H1 (cell line): ENCODE results near the gene ATAD3A. TPM values are rescaled to one million over a fixed set of nuclear protein-coding genes. Genes with fewer than 3 reads are reported as not detected.

Experiments
- CTCF ChIA-PET: fragments of 300-600 bp; sonication (Branson Sonifier 250); formaldehyde crosslinking; loops from one replicate; lab custom pipeline; 2021; ENCODE audit not compliant: partially characterized antibody; lab: Charles Lee
- POLR2A ChIA-PET: fragments of 300-600 bp; sonication (Branson Sonifier 250); formaldehyde crosslinking; loops from one replicate; lab custom pipeline; 2021; ENCODE audit warnings: inconsistent platforms; ENCODE audit not compliant: partially characterized antibody; lab: Charles Lee
- DNase-seq, 2 experiments: peaks; one replicate each; pipeline versions ENCODE4 v3.0.0 to v3.0.0-alpha.2; 2010 to 2022; ENCODE audit warnings: low spot score in 2 of 2, low read depth in 1 of 2, mixed read lengths in 1 of 2
- FAIRE-seq: peaks from 2 replicates; lab custom pipeline; 2011; peaks lifted over from hg19 to GRCh38; lab: Jason Lieb, UNC
- H2AFZ ChIP-seq: 2 replicates; pipeline ENCODE4 v1.8.1; 2012; ENCODE audit warnings: low read length, inconsistent platforms
- H2AK5ac ChIP-seq: 2 replicates; pipeline ENCODE4 v1.6.1; 2013; ENCODE audit warnings: low read depth, low read length
- H2BK120ac ChIP-seq: replicated peaks from 2 replicates; pipeline ENCODE3; 2013; ENCODE audit warnings: low read depth, low read length, inconsistent platforms
- H2BK12ac ChIP-seq: 2 replicates; pipeline ENCODE4 v1.6.1; 2013; ENCODE audit warnings: low read depth, low read length
- H2BK15ac ChIP-seq: 2 replicates; pipeline ENCODE4 v1.6.1; 2013; ENCODE audit warnings: low read length
- H2BK20ac ChIP-seq: 2 replicates; pipeline ENCODE4 v1.6.1; 2013; ENCODE audit warnings: low read length
- H2BK5ac ChIP-seq: 2 replicates; pipeline ENCODE4 v1.6.1; 2013; ENCODE audit warnings: low read depth, low read length
- H3K14ac ChIP-seq: 2 replicates; pipeline ENCODE4 v1.6.1; 2013; ENCODE audit warnings: inconsistent platforms; ENCODE audit not compliant: insufficient read length
- H3K18ac ChIP-seq: 2 replicates; pipeline ENCODE4 v1.6.1; 2013; ENCODE audit warnings: low read length; ENCODE audit errors: extremely low read depth
- H3K23ac ChIP-seq: 2 replicates; pipeline ENCODE4 v1.6.1; 2013; ENCODE audit warnings: inconsistent platforms; ENCODE audit not compliant: insufficient read length
- H3K23me2 ChIP-seq: 2 replicates; pipeline ENCODE4 v1.6.1; 2013; ENCODE audit warnings: low read depth, low read length
- H3K27ac ChIP-seq: 2 replicates; pipeline ENCODE4 v1.6.1; 2011; ENCODE audit warnings: low read depth, low read length, inconsistent platforms
- H3K27me3 ChIP-seq, 4 experiments: replicated peaks in 1 of 4; 1 replicate in 1 of 4; 2 replicates in 3 of 4; pipeline versions ENCODE4 v1.6.1 to v1.8.1; 2011 to 2013; ENCODE audit warnings: low read length in 3 of 4, mild to moderate bottlenecking in 3 of 4, inconsistent platforms in 2 of 4, mixed read lengths in 2 of 4, moderate library complexity in 1 of 4; ENCODE audit not compliant: control insufficient read depth in 3 of 4, insufficient read depth in 3 of 4; ENCODE audit errors: extremely low read depth in 1 of 4
- H3K36me3 ChIP-seq, 4 experiments: 2 replicates each; pipeline versions ENCODE4 v1.6.1 to v1.8.1; 2011 to 2013; ENCODE audit warnings: mild to moderate bottlenecking in 4 of 4, low read length in 3 of 4, moderate library complexity in 2 of 4, control low read depth in 1 of 4, inconsistent platforms in 1 of 4; ENCODE audit not compliant: insufficient read depth in 4 of 4, control insufficient read depth in 2 of 4
- H3K4ac ChIP-seq: replicated peaks from 2 replicates; pipeline ENCODE3; 2013; ENCODE audit warnings: low read length, low read depth, mixed read lengths, inconsistent platforms; ENCODE audit not compliant: insufficient read length
- H3K4me1 ChIP-seq, 4 experiments: replicated peaks in 1 of 4; 1 replicate in 1 of 4; 2 replicates in 3 of 4; pipeline versions ENCODE4 v1.6.1 to v1.8.1; 2011 to 2013; ENCODE audit warnings: low read length in 3 of 4, inconsistent platforms in 2 of 4, mixed read lengths in 1 of 4; ENCODE audit not compliant: insufficient read depth in 4 of 4, control insufficient read depth in 3 of 4
- H3K4me2 ChIP-seq, 2 experiments: 2 replicates each; pipeline versions ENCODE4 v1.6.1 to v1.8.1; 2011 to 2013; ENCODE audit warnings: low read depth in 2 of 2, low read length in 2 of 2, control low read depth in 1 of 2, inconsistent platforms in 1 of 2, mild to moderate bottlenecking in 1 of 2; ENCODE audit not compliant: insufficient read depth in 1 of 2
- H3K4me3 ChIP-seq, 4 experiments: fragments of 200-600, 300-600 bp in 1 of 4; sonication (generic), shearing (Covaris generic), sonication (Bioruptor Twin) in 1 of 4; 2 replicates each; pipeline versions ENCODE4 v1.5.1 to v1.8.1; 2011 to 2016; ENCODE audit warnings: low read length in 4 of 4, low read depth in 3 of 4, control low read depth in 2 of 4, inconsistent platforms in 2 of 4, mild to moderate bottlenecking in 2 of 4, mixed read lengths in 1 of 4, moderate library complexity in 1 of 4; ENCODE audit not compliant: insufficient read depth in 2 of 4; ENCODE audit errors: extremely low read depth in 1 of 4
- H3K56ac ChIP-seq: replicated peaks from 2 replicates; pipeline ENCODE3; 2013; ENCODE audit warnings: low read depth, mild to moderate bottlenecking, mixed read lengths, low read length, inconsistent platforms; ENCODE audit not compliant: insufficient read length
- H3K79me1 ChIP-seq: 2 replicates; pipeline ENCODE4 v1.6.1; 2013; ENCODE audit warnings: low read depth, low read length, control low read depth
- H3K79me2 ChIP-seq, 2 experiments: 2 replicates each; pipeline versions ENCODE4 v1.6.1 to v1.8.1; 2012 to 2013; ENCODE audit warnings: low read length in 2 of 2, mild to moderate bottlenecking in 2 of 2, inconsistent platforms in 1 of 2; ENCODE audit not compliant: insufficient read depth in 2 of 2, control insufficient read depth in 1 of 2
- H3K9ac ChIP-seq, 4 experiments: replicated peaks in 1 of 4; 1 replicate in 1 of 4; 2 replicates in 3 of 4; pipeline versions ENCODE4 v1.6.1 to v1.8.1; 2011 to 2013; ENCODE audit warnings: low read depth in 3 of 4, low read length in 3 of 4, control low read depth in 2 of 4, mild to moderate bottlenecking in 2 of 4, moderate library complexity in 2 of 4, inconsistent platforms in 1 of 4; ENCODE audit errors: extremely low read depth in 1 of 4
- H3K9me3 ChIP-seq, 2 experiments: 2 replicates each; pipeline versions ENCODE4 v1.6.1 to v1.8.1; 2012 to 2013; ENCODE audit warnings: mild to moderate bottlenecking in 2 of 2, moderate library complexity in 2 of 2, control low read depth in 1 of 2, inconsistent platforms in 1 of 2, low read depth in 1 of 2, low read length in 1 of 2, mixed read lengths in 1 of 2; ENCODE audit not compliant: insufficient read depth in 2 of 2
- H4K20me1 ChIP-seq, 2 experiments: replicated peaks in 1 of 2; 2 replicates each; pipeline versions ENCODE3 to v1.8.1; 2011 to 2013; ENCODE audit warnings: inconsistent platforms in 2 of 2, low read length in 2 of 2, mild to moderate bottlenecking in 1 of 2; ENCODE audit not compliant: insufficient read depth in 2 of 2, control insufficient read depth in 1 of 2
- H4K5ac ChIP-seq: 2 replicates; pipeline ENCODE4 v1.6.1; 2013; ENCODE audit warnings: low read length, low read depth, mixed read lengths, inconsistent platforms; ENCODE audit not compliant: insufficient read length
- H4K8ac ChIP-seq: 2 replicates; pipeline ENCODE4 v1.8.0; 2013; ENCODE audit warnings: mild to moderate bottlenecking, moderate library complexity, low read length, inconsistent platforms; ENCODE audit not compliant: insufficient read depth; ENCODE audit errors: extremely low read depth
- H4K91ac ChIP-seq: replicated peaks from 2 replicates; pipeline ENCODE3; 2013; ENCODE audit warnings: low read length, mixed read lengths, inconsistent platforms; ENCODE audit not compliant: insufficient read length
- JUND ChIP-seq: IDR thresholded peaks from 2 replicates; pipeline ENCODE4 v1.6.1; 2011; ENCODE audit warnings: mild to moderate bottlenecking, improper control_type of control experiment, low read length
- POLR2AphosphoS5 ChIP-seq: IDR thresholded peaks from 2 replicates; pipeline ENCODE4 v1.6.1; 2011; ENCODE audit warnings: low read depth, low read length
- TAF1 ChIP-seq: IDR thresholded peaks from 2 replicates; pipeline ENCODE4 v1.6.1; 2011; ENCODE audit warnings: mild to moderate bottlenecking, low read depth, low read length
- TCF12 ChIP-seq: IDR thresholded peaks from 2 replicates; pipeline ENCODE4 v1.6.1; 2011; ENCODE audit warnings: low read depth, mild to moderate bottlenecking, low read length
- YY1 ChIP-seq: IDR thresholded peaks from 2 replicates; pipeline ENCODE4 v1.6.1; 2011; ENCODE audit warnings: low read depth, mild to moderate bottlenecking, low read length
- WGBS, 2 experiments: shearing (Covaris generic) in 1 of 2; methylation state at CpG; one replicate each; pipeline versions ENCODE4 v1.1.6 to v1.1.7; 2013 to 2015; ENCODE audit warnings: low lambda C conversion rate in 2 of 2, mixed read lengths in 2 of 2, inconsistent platforms in 1 of 2, low coverage in 1 of 2, missing lambda C conversion rate in 1 of 2; ENCODE audit not compliant: insufficient replicate concordance in 2 of 2, insufficient coverage in 1 of 2, insufficient read length in 1 of 2; ENCODE audit errors: extremely low coverage in 1 of 2, missing lambda C conversion rate in 1 of 2; 5-methylcytosine and 5-hydroxymethylcytosine counted together
- polyA plus RNA-seq, 7 experiments: library from polyadenylated mRNA; depleted of rRNA in 3 of 7; stranded (reverse) in 5 of 7; unstranded in 2 of 7; fragments of >200 nt in 5 of 7; fragments of 200-250 nt in 2 of 7; gene quantifications; 1 replicate in 5 of 7; 2 replicates in 1 of 7; 4 replicates in 1 of 7; pipeline versions ENCODE4 v1.2.1 to v1.2.3, GENCODE V29; 2011 to 2013; ENCODE audit warnings: missing spikeins in 2 of 7, mixed read lengths in 2 of 7
- total RNA-seq: library from RNA; stranded (reverse); fragmentation: NEBNext Ultra II Directional; extraction: Animal tissue kit (Norgen Biotek cat#: 25700); gene quantifications from 2 replicates; pipeline ENCODE4 v1.2.1, GENCODE V29; 2021
- TF ChIP-seq, protein P1 (sequence below): IDR thresholded peaks from 2 replicates; pipeline ENCODE4 v1.6.1; 2011; ENCODE audit warnings: low read depth, mild to moderate bottlenecking, low read length; ENCODE audit not compliant: insufficient read depth

The ATAD3A gene
- total and polyA plus RNA-seq, 2 of the 8 experiments (the other 6 are each of a cell fraction or from before 2014, with no cell fraction given): 28.3 to 64.7 TPM

DNA sequence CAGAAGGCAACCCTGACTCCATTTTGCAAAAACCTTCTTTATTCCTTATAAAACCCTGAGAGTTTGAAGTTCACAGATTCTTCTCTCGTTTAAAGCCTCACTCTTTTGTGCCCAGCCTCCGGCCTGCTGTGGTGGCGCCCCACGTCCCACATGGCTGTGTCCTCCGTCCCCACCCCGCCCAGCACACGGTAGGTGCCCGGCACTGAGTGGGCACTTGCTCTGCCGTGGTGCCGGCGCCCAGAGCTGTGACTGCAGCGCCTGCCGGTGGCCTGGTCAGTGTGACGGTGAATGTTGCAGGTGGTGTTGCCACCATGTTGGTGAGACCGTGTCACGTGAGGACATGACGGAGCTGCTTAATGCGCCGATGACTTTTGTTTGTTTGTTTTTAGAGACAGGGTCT lies 9.4 kb downstream of the ATAD3A start:
- ChIA-PET POLR2A (interaction anchor here (0.7 kb wide), 1 partner anchor 101 kb away, joined by 3 read pairs; no protein-coding TSS in a partner anchor), CTCF (no interaction called here)
- WGBS, 2 experiments: 94% methylated on average over 19 of the region's 19 CpGs; no CpG with 5 or more reads in 1 of the 2 experiments
- Histone ChIP-seq H3K4me3 (no peak overlapping the region), H3K56ac (no peak overlapping the region), H4K5ac (no peak overlapping the region), H2AK5ac (no peak overlapping the region), H3K9me3 (no peaks in the 10 kb centered on the region), H3K14ac (no peak overlapping the region), H2BK120ac (no peak overlapping the region), H4K91ac (no peak overlapping the region), H3K27me3 (no peaks in the 10 kb centered on the region), H3K4me2 (no peak overlapping the region), H3K23ac (no peak overlapping the region), H3K9ac (no peak overlapping the region), H4K8ac (no peak overlapping the region), H2BK20ac (no peak overlapping the region), H3K18ac (no peak overlapping the region), H2BK5ac (no peak overlapping the region), H2BK12ac (no peak overlapping the region), H3K4me1 (no peaks in the 10 kb centered on the region), H2AFZ (no peak overlapping the region), H3K79me2 (no peaks in the 10 kb centered on the region), H3K27ac (no peak overlapping the region), H3K23me2 (no peaks in the 10 kb centered on the region), H3K36me3 (peaks cover 8 to 42% (median 19%) of the 10 kb centered on the region in 4 experiments), H3K4ac (no peak overlapping the region), H4K20me1 (peaks cover 0 to 5% of the 10 kb centered on the region in 2 experiments), H2BK15ac (no peak overlapping the region), H3K79me1 (peaks cover 2% of the 10 kb centered on the region)
- TF ChIP-seq YY1: no peak
- no peak for TF ChIP-seq TCF12
- TF ChIP-seq, protein P1, sequence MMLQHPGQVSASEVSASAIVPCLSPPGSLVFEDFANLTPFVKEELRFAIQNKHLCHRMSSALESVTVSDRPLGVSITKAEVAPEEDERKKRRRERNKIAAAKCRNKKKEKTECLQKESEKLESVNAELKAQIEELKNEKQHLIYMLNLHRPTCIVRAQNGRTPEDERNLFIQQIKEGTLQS: no peak
- TF ChIP-seq TAF1: no peak
- no peak for TF ChIP-seq JUND
- TF ChIP-seq POLR2AphosphoS5: no peak
- DNase-seq (no peak), FAIRE-seq (no peak)
